ENCODE data around the gene NDUFS3.
A peak's percentile ranks its signal among the peaks of the same experiment; 100 is the strongest.
"Not testable (repeated sequence)": the region's sequence is repeated elsewhere in the genome, so short reads cannot be mapped to it uniquely, and the experiment has no call there.

The NDUFS3 gene

DNA sequence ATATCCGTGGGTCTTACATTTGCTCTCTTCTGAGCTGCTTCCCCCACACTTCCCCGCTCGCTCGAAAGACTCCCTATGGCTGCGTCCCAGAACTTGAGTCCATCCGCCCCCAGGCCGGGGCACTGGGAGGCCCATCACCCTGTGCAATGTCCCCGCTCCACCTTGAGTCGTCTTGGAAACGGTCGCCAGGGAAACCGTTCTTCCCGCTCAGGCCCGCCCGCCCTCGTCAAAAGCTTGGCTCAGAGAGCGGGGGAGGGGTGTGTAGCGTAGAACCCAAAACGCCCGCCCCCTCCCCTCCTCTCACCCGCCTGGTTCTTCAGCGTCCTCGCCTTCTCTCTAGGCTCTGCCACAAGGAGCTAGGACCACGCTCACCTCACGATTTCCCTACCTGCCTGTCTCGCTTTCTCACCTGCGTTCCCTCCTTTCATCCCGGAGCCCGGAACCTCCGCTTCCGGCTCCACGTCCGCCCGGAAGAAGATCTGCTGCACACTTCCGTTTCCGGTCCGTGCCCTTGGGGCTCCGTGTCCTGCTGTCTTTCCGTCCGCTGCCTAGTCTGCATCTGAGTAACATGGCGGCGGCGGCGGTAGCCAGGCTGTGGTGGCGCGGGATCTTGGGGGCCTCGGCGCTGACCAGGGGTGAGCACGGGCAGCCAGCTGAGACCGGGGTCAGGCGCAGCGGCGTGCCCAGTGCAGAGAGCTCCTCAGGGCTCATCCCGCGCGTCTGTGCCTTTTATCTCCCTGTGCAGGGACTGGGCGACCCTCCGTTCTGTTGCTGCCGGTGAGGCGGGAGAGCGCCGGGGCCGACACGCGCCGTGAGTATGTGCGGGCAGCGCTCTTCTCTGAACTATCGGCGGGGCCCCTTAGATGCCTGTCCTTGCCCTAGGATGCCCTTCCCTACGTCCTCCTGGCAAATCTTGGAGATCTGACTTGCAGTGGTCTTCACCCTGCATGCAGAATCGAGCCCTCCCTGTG, at the start of gene NDUFS3, which contains the start of gene KBTBD4:
TSS of gene NDUFS3 (plus strand) at position 551 of the 971 bp plus-strand sequence. CDS start at position 569, 18 bp downstream.
TSS of gene KBTBD4 (minus strand) at position 447 of the 971 bp plus-strand sequence. CDS start at position 428, 19 bp downstream.
- peak; percentile 95 to 96 for DNase-seq
- TF ChIP-seq GATA1 (IDR thresholded peaks at IDR 0.05; ENCODE audit: low read depth, low read length) (no peak), POLR2A (IDR thresholded peaks at IDR 0.05; ENCODE audit: low read length) (peak; percentile 91)

- TF ChIP-seq GATA1 (IDR thresholded peaks at IDR 0.05; ENCODE audit: low read depth, low read length) = no peak
- TF ChIP-seq POLR2A (IDR thresholded peaks at IDR 0.05; ENCODE audit: low read length) = no peak
- no peak for DNase-seq
Measured at GRCh38 chr11:47529951-47530350, 48.9 kb upstream of the NDUFS3 start.

- not testable (repeated sequence) for DNase-seq
Measured at GRCh38 chr11:47530721-47531120, 48.2 kb upstream of the NDUFS3 start.

GRCh38 chr11:47531666-47532065, 47.2 kb upstream of the NDUFS3 start:
- no peak for DNase-seq
- no peak for TF ChIP-seq POLR2A (IDR thresholded peaks at IDR 0.05; ENCODE audit: low read length)
- TF ChIP-seq GATA1 (IDR thresholded peaks at IDR 0.05; ENCODE audit: low read depth, low read length) = no peak

- peak in 1 of 2 experiments; percentile 21 for DNase-seq
- TF ChIP-seq POLR2A (IDR thresholded peaks at IDR 0.05; ENCODE audit: low read length) = no peak
- no peak for TF ChIP-seq GATA1 (IDR thresholded peaks at IDR 0.05; ENCODE audit: low read depth, low read length)
Measured at GRCh38 chr11:47532597-47533213, 46.2 kb upstream of the NDUFS3 start.

GRCh38 chr11:47533690-47534151, 45.2 kb upstream of the NDUFS3 start:
- DNase-seq = no peak
- TF ChIP-seq GATA1 (IDR thresholded peaks at IDR 0.05; ENCODE audit: low read depth, low read length) (no peak), POLR2A (IDR thresholded peaks at IDR 0.05; ENCODE audit: low read length) (no peak)

DNA sequence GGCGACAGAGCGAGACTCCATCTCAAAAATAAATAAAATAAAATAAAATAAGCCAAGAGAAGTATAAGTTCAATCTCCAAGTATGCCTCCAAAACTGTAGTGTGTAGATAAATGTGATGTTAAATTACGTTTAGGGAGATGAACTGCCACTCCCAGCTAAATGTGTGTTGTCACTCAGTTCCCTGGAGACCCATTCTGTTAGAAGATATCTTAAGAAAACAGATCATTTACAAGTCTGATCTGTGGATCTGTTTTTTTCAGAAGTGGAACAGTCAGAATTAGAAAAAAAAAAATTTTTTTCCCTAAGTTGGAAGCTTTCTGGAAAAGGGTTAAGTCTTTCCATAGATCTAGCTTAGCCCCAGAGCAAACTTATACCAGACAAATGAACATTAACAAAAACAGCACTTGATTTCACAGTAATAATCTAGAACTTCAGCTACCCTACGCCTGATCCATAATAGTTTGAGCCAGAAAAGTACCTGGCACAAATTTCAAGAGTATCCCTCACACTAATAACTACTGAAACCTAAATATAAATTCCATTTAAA, 44.1 kb upstream of the NDUFS3 start:
- DNase-seq = peak; percentile 54 to 70
- TF ChIP-seq GATA1 (IDR thresholded peaks at IDR 0.05; ENCODE audit: low read depth, low read length) = no peak
- no peak for TF ChIP-seq POLR2A (IDR thresholded peaks at IDR 0.05; ENCODE audit: low read length)

- DNase-seq = no peak
- TF ChIP-seq POLR2A (IDR thresholded peaks at IDR 0.05; ENCODE audit: low read length) = no peak
- no peak for TF ChIP-seq GATA1 (IDR thresholded peaks at IDR 0.05; ENCODE audit: low read depth, low read length)
Measured at GRCh38 chr11:47536915-47537314, 42.0 kb upstream of the NDUFS3 start.

- no peak for DNase-seq
- TF ChIP-seq GATA1 (IDR thresholded peaks at IDR 0.05; ENCODE audit: low read depth, low read length) (no peak), POLR2A (IDR thresholded peaks at IDR 0.05; ENCODE audit: low read length) (no peak)
Measured at GRCh38 chr11:47538741-47539565, 39.9 kb upstream of the NDUFS3 start.

DNA sequence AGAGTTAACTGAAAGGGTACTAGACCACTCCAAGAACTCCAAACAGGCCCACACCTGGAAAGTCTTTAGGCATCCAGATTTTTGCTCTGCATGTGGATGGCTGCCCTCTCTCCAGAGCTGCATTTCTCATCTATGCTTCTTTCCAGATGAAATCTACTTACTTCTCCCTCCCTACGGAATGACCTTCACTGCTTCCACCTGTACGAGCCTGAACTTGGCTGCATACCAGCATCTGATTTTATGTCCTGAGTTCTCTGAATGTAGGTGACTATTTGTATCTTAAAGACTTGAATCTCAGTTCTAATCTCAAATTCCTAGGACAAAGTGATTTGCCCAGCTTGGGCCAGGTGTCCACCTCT, 39.2 kb upstream of the NDUFS3 start:
- DNase-seq = no peak

GRCh38 chr11:47541070-47541469, 37.8 kb upstream of the NDUFS3 start:
- no peak for DNase-seq
- TF ChIP-seq GATA1 (IDR thresholded peaks at IDR 0.05; ENCODE audit: low read depth, low read length) = no peak
- TF ChIP-seq POLR2A (IDR thresholded peaks at IDR 0.05; ENCODE audit: low read length) = no peak

More for the DNA sequence above, 39.2 kb upstream of the NDUFS3 start:
- TF ChIP-seq GATA1 (IDR thresholded peaks at IDR 0.05; ENCODE audit: low read depth, low read length) = no peak
- no peak for TF ChIP-seq POLR2A (IDR thresholded peaks at IDR 0.05; ENCODE audit: low read length)

DNA sequence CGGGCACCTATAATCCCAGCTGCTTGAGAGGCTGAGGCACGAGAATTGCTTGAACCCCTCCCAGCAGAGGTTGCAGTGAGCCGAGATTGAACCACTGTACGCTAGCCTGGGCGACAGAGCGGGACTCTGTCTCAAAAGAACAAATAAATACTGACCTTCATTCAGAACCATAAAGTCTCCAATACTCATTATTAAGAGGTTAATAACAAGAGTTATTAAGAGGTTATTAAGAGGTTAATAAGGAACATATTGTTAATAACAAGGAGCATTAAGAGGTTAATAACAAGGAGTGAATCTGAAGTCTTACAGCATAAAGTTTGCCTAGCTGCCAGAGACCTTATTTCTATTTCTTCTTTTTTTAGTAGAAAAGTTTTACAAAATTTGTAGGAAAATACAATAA, 33.6 kb upstream of the NDUFS3 start:
- no peak for TF ChIP-seq GATA1 (IDR thresholded peaks at IDR 0.05; ENCODE audit: low read depth, low read length)
- TF ChIP-seq POLR2A (IDR thresholded peaks at IDR 0.05; ENCODE audit: low read length) = no peak
- no peak for DNase-seq

DNA sequence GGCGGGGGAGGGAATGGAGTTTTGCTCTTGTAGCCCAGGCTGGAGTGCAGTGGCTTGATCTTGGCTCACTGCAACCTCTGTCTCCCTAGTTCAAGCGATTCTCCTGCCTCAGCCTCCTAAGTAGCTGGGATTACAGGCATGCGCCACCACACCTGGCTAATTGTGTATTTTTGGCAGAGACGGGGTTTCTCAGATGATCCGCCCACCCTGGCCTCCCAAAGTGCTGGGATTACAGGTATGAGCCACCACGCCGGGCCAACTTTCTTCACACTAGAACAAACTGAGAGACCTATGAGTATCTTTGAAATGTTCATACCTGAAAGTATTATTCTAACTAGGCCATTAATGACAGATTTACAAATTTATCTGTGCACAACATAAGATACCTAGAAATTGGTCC, 32.6 kb upstream of the NDUFS3 start:
- DNase-seq = not testable (repeated sequence)
